GM12878 (cell line): ENCODE measurements around the gene TMEM239. TPM values are rescaled to one million over a fixed set of nuclear protein-coding genes. Genes with fewer than 3 reads are reported as not detected.

ENCODE experiments used
- ATF7 ChIP-seq: fragments of 450-650 bp; IDR thresholded peaks from 2 replicates; pipeline ENCODE4 v1.6.1; 2016; ENCODE audit warnings: low read depth, mild to moderate bottlenecking
- CREM ChIP-seq: IDR thresholded peaks from 2 replicates; pipeline ENCODE4 v1.6.1; 2014; ENCODE audit warnings: antibody characterized with exemption, low read depth
- EED ChIP-seq: sonication (generic); IDR thresholded peaks from 2 replicates; pipeline ENCODE4 v1.6.1; 2016; ENCODE audit warnings: antibody characterized with exemption, low read depth
- FOXM1 ChIP-seq: IDR thresholded peaks from 2 replicates; pipeline ENCODE4 v1.6.1; 2012; ENCODE audit warnings: low read depth, mild to moderate bottlenecking, inconsistent platforms, low read length, moderate library complexity
- GABPA ChIP-seq: IDR thresholded peaks from 2 replicates; pipeline ENCODE4 v1.6.1; 2014; ENCODE audit warnings: antibody characterized with exemption, low read depth, mild to moderate bottlenecking, inconsistent platforms
- GATAD2B ChIP-seq: fragments of 450-650 bp; conservative IDR thresholded peaks from 2 replicates; pipeline ENCODE4 v1.6.1; 2017; ENCODE audit warnings: low read depth, mild to moderate bottlenecking, moderate library complexity
- IKZF2 ChIP-seq, 2 experiments: fragments of 450-650 bp; IDR thresholded peaks; 2 replicates each; pipeline ENCODE4 v1.6.1; 2017; ENCODE audit warnings: mild to moderate bottlenecking in 2 of 2, moderate library complexity in 2 of 2
- JUND ChIP-seq: IDR thresholded peaks from 2 replicates; pipeline ENCODE4 v1.6.1; 2012; ENCODE audit warnings: low read depth, mild to moderate bottlenecking, low read length, improper control_type of control experiment, moderate library complexity
- NFXL1 ChIP-seq: fragments of 450-650 bp; IDR thresholded peaks from 2 replicates; pipeline ENCODE4 v1.6.1; 2017; ENCODE audit warnings: antibody characterized with exemption, mild to moderate bottlenecking, borderline replicate concordance
- NR2C2 ChIP-seq: IDR thresholded peaks from 2 replicates; pipeline ENCODE4 v1.6.1; 2011; ENCODE audit warnings: borderline replicate concordance, low read depth; ENCODE audit not compliant: control insufficient read depth, insufficient read length
- PAX5 ChIP-seq: IDR thresholded peaks from 2 replicates; pipeline ENCODE4 v1.6.1; 2011; ENCODE audit warnings: low read depth, low read length, borderline replicate concordance
- PAX8 ChIP-seq: fragments of 450-650 bp; IDR thresholded peaks from 2 replicates; pipeline ENCODE4 v1.6.1; 2017; ENCODE audit warnings: mild to moderate bottlenecking, moderate library complexity
- POU2F2 ChIP-seq: IDR thresholded peaks from 3 replicates; pipeline ENCODE4 v1.6.1; 2011; ENCODE audit warnings: low read depth, mild to moderate bottlenecking, low read length, borderline replicate concordance
- RAD21 ChIP-seq: IDR thresholded peaks from 2 replicates; pipeline ENCODE4 v1.6.1; 2011; ENCODE audit warnings: mild to moderate bottlenecking, low read depth, low read length, moderate library complexity; ENCODE audit not compliant: insufficient read depth
- RBBP5 ChIP-seq: fragments of 200-600 bp; sonication (generic); conservative IDR thresholded peaks from 2 replicates; pipeline ENCODE4 v1.6.1; 2016
- SMAD1 ChIP-seq: fragments of 450-650 bp; IDR thresholded peaks from 2 replicates; pipeline ENCODE4 v1.6.1; 2018; ENCODE audit warnings: mild to moderate bottlenecking, low read depth; ENCODE audit not compliant: partially characterized antibody
- SPI1 ChIP-seq: IDR thresholded peaks from 2 replicates; pipeline ENCODE4 v1.6.1; 2011; ENCODE audit warnings: low read depth, mild to moderate bottlenecking, low read length, moderate library complexity, borderline replicate concordance; ENCODE audit not compliant: insufficient read depth
- TARDBP ChIP-seq: IDR thresholded peaks from 2 replicates; pipeline ENCODE4 v1.6.1; 2016; ENCODE audit warnings: borderline replicate concordance
- TCF12 ChIP-seq: IDR thresholded peaks from 2 replicates; pipeline ENCODE4 v1.6.1; 2011; ENCODE audit warnings: low read depth, mild to moderate bottlenecking, low read length
- ZBED1 ChIP-seq: IDR thresholded peaks from 2 replicates; pipeline ENCODE4 v1.6.1; 2016; ENCODE audit warnings: borderline replicate concordance
- ZNF274 ChIP-seq: IDR thresholded peaks from one replicate; pipeline ENCODE4 v1.8.0; 2011; ENCODE audit not compliant: insufficient read length, insufficient read depth
- polyA plus RNA-seq, 11 experiments: library from polyadenylated mRNA; depleted of rRNA in 4 of 11; unstranded in 6 of 11; stranded (reverse) in 5 of 11; fragments of >200 nt; fragmentation: Nextera tagmentation in 4 of 11; fragmentation: Illumina TruSeq in 1 of 11; extraction: Ambion mirVana in 4 of 11; extraction: Trizol in 1 of 11; gene quantifications; 1 replicate in 1 of 11; 2 replicates in 10 of 11; pipeline versions ENCODE4 v1.2.1 to v1.2.3, GENCODE V29; 2011 to 2016; ENCODE audit warnings: inconsistent platforms in 2 of 11, missing spikeins in 2 of 11, low read depth in 1 of 11
- total RNA-seq, 4 experiments: library from RNA; depleted of rRNA in 3 of 4; stranded (reverse); fragments of >200 nt in 3 of 4; fragmentation: Illumina TruSeq in 1 of 4; extraction: Trizol in 1 of 4; gene quantifications; 2 replicates each; pipeline versions ENCODE4 v1.2.1 to v1.2.3, GENCODE V29; 2013 to 2021
- TF ChIP-seq, protein P1 (sequence below): IDR thresholded peaks from 2 replicates; pipeline ENCODE4 v1.6.1; 2012; ENCODE audit warnings: low read depth, low read length, improper control_type of control experiment
- TF ChIP-seq, protein P2 (sequence below): fragments of 450-650 bp; IDR thresholded peaks from 2 replicates; pipeline ENCODE4 v1.6.1; 2017; ENCODE audit warnings: mild to moderate bottlenecking, moderate library complexity
- TF ChIP-seq, protein P3 (sequence below): fragments of 450-650 bp; IDR thresholded peaks from 2 replicates; pipeline ENCODE4 v1.6.1; 2014; ENCODE audit warnings: mild to moderate bottlenecking
- TF ChIP-seq, protein P4 (sequence below): fragments of 450-650 bp; IDR thresholded peaks from 2 replicates; pipeline ENCODE4 v1.6.1; 2016; ENCODE audit warnings: mild to moderate bottlenecking

TMEM239 gene
- total and polyA plus RNA-seq, 10 of the 15 experiments (the other 5 are each of a cell fraction or from before 2014, with no cell fraction given): not detected

DNA sequence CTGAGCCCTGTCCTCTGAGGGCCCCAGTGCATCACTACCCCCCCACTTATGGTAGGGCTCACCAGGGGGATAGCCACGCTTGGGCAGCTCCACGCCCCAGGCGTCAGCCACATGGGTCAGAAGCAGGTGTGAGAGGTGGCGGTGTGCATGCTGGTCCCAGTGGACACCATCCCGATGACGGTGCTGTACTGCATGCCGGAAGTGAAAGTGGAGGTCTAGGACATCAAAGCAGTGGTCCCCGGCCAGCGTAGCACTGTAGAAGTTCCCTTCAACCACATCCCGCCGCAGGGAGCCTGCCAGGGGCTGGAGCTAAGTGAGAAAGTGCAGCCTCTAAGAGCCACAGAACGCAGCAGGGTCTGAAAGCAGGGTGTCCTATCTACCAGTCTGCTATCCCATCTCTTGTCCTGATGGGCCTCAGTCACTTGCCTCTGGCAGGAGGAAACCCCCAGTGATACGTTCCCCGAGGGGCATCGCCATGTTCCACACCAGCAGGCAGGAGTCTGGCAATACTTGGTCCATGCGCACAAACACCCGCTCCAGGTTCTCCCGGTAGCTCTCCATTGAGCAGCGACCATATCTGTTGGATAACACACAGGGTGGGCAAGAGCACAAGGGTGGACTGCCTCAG lies 22.1 kb downstream of the TMEM239 start (continued):
- TF ChIP-seq TCF12 (0 out of 2 replicates have a peak, but pooled peaks have one; percentile 16), ATF7 (0 out of 2 replicates have a peak, but pooled peaks have one; percentile 15), POU2F2 (no peak), GATAD2B (no peak), ZNF274 (no peak), CREM (no peak; the same call in 1 of the 2 replicates), IKZF2 (IDR thresholded peaks at IDR 0.05) (peak; percentile 40 to 49; a peak in 2 of 4 replicates), SMAD1 (no peak), PAX8 (no peak), ZBED1 (no peak), NFXL1 (no peak), SPI1 (peak; percentile 42; the same call in 1 of the 2 replicates), RBBP5 (no peak), JUND (no peak), PAX5 (peak; percentile 88; the same call in 1 of the 2 replicates), FOXM1 (no peak), TARDBP (no peak), RAD21 (no peak), NR2C2 (no peak), EED (peak; percentile 48; the same call in 1 of the 2 replicates), GABPA (0 out of 2 replicates have a peak, but pooled peaks have one; percentile 31)
- TF ChIP-seq, protein P1, sequence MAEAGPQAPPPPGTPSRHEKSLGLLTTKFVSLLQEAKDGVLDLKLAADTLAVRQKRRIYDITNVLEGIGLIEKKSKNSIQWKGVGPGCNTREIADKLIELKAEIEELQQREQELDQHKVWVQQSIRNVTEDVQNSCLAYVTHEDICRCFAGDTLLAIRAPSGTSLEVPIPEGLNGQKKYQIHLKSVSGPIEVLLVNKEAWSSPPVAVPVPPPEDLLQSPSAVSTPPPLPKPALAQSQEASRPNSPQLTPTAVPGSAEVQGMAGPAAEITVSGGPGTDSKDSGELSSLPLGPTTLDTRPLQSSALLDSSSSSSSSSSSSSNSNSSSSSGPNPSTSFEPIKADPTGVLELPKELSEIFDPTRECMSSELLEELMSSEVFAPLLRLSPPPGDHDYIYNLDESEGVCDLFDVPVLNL: no peak
- TF ChIP-seq, protein P2, sequence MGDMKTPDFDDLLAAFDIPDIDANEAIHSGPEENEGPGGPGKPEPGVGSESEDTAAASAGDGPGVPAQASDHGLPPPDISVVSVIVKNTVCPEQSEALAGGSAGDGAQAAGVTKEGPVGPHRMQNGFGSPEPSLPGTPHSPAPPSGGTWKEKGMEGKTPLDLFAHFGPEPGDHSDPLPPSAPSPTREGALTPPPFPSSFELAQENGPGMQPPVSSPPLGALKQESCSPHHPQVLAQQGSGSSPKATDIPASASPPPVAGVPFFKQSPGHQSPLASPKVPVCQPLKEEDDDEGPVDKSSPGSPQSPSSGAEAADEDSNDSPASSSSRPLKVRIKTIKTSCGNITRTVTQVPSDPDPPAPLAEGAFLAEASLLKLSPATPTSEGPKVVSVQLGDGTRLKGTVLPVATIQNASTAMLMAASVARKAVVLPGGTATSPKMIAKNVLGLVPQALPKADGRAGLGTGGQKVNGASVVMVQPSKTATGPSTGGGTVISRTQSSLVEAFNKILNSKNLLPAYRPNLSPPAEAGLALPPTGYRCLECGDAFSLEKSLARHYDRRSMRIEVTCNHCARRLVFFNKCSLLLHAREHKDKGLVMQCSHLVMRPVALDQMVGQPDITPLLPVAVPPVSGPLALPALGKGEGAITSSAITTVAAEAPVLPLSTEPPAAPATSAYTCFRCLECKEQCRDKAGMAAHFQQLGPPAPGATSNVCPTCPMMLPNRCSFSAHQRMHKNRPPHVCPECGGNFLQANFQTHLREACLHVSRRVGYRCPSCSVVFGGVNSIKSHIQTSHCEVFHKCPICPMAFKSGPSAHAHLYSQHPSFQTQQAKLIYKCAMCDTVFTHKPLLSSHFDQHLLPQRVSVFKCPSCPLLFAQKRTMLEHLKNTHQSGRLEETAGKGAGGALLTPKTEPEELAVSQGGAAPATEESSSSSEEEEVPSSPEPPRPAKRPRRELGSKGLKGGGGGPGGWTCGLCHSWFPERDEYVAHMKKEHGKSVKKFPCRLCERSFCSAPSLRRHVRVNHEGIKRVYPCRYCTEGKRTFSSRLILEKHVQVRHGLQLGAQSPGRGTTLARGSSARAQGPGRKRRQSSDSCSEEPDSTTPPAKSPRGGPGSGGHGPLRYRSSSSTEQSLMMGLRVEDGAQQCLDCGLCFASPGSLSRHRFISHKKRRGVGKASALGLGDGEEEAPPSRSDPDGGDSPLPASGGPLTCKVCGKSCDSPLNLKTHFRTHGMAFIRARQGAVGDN: no peak
- TF ChIP-seq, protein P3, sequence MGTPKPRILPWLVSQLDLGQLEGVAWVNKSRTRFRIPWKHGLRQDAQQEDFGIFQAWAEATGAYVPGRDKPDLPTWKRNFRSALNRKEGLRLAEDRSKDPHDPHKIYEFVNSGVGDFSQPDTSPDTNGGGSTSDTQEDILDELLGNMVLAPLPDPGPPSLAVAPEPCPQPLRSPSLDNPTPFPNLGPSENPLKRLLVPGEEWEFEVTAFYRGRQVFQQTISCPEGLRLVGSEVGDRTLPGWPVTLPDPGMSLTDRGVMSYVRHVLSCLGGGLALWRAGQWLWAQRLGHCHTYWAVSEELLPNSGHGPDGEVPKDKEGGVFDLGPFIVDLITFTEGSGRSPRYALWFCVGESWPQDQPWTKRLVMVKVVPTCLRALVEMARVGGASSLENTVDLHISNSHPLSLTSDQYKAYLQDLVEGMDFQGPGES: no peak
- TF ChIP-seq, protein P4, sequence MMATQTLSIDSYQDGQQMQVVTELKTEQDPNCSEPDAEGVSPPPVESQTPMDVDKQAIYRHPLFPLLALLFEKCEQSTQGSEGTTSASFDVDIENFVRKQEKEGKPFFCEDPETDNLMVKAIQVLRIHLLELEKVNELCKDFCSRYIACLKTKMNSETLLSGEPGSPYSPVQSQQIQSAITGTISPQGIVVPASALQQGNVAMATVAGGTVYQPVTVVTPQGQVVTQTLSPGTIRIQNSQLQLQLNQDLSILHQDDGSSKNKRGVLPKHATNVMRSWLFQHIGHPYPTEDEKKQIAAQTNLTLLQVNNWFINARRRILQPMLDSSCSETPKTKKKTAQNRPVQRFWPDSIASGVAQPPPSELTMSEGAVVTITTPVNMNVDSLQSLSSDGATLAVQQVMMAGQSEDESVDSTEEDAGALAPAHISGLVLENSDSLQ: no peak
